NCI-H1092 (cell line): ENCODE measurements around the gene KATNB1.

Experiments
- DNase-seq: peaks from one replicate; lab custom pipeline; 2025; lab: John Stamatoyannopoulos, UW

Gene KATNB1

DNA sequence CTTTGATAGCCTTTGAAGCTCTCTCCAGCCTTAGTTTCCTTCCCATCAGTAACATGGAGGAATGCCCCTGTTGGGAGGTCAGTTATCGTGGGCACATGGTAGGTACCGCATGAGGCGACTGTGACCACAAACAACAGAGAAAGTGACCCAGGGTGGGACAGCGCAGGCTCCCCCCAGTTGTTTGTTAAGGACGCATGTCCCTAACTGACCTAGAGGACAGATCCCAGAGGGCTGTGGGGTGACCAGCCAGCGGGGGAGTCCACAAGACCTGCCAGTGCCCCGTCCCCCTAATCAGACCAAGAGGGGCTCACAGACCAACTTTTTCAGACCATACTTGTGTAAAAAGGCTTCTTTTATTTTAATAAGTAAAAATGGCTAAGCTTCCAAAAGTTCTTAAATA is 22.3 kb downstream of the KATNB1 start:
- DNase-seq, result no peak

DNA sequence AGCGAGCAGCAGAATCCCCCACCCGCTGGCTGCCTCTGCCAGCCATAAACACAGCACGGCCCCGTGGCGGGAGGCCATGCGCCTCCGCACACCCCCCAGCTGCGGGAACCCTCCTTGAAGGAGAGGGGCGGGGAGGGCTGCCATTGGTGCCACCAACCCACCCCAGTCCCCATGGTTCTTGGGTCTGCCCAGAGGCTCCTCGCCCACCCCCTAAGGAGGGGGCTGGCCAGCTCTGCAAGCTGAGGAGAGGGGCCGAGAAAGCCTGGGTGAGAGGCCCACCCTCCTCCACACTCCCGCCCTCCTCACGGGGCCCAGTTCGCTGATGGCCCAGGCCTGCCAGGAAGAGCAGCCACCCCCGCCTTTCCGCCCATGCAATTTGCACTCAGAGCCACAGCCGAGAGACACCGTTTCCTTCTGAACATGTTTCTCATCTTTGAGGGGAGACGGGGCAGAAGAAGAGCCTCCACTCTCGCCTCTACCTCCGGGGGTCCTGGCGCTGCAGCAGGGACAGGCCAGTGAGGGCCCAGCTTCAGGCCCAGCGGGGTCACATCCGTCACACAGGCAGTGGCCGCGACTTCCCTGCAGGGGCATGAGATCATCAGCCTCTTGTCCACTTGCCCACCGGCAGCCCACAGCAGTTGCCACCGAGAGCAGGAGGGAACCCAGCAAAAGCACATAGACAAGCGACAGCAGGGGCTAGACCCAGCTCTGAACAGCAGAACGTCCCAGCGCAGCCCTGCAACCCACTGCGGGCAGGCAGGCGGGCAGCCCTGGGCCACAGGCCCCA is 23.0 kb downstream of the KATNB1 start:
- DNase-seq, result no peak

DNA sequence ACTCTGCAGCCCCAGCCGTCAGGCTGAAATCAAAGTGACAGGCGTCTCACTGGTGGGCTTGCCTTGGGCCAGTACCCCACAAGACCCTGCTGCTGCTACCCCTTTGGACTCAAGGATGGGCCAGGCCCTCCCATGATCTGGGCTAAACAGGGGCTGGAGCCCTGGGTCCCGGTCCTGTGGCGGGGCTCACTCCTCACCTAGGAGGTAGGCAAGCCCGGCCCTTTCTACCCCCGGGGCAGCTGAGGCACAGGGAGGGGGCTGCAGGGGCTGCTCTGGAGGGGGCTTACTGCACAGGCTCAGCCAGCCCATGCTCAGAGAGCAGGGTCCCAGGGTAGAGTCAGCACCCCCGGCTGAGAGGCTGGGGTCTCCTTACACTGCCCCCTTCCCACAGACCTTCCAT is 23.6 kb downstream of the KATNB1 start:
- DNase-seq, result no peak

DNA sequence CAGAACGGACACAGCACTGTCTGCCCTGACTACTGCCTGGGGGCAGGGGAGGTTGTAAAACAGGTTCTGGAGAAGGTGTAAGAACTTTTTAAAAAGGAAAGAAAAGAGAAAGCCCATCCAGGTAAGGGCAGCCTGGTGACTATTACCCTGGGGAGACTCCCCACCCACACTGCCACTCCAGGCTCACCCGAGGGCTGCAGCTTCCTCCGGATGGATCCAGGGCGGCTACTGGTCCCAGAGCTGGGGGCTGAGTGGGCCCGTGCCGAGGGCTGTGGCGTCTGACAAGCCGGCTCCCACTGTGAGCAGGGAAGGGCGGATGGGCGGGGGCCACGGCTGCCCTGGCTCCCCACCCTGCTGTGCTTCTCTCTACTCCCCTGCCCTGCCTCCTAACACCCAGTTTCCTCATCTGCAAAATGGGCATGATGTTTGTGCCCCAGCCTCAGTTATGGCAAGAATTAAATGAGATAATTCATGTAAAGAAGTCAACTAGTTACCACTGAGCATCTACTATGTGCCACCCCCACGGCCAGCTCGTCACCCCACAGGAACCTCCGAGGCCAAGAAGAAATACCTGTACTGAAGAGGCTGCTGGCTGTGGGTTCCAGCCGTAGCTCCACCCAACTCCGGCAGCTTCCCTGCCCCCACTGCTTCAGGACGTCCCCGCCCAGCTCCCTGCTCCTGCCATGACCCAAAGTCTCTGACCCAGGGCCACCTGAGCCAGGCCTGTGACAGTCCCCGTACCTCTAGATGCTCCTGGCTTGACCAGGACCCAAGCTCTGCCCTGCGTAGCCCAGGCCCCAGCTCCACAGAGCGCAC is 24.2 kb downstream of the KATNB1 start:
- no peak for DNase-seq

DNA sequence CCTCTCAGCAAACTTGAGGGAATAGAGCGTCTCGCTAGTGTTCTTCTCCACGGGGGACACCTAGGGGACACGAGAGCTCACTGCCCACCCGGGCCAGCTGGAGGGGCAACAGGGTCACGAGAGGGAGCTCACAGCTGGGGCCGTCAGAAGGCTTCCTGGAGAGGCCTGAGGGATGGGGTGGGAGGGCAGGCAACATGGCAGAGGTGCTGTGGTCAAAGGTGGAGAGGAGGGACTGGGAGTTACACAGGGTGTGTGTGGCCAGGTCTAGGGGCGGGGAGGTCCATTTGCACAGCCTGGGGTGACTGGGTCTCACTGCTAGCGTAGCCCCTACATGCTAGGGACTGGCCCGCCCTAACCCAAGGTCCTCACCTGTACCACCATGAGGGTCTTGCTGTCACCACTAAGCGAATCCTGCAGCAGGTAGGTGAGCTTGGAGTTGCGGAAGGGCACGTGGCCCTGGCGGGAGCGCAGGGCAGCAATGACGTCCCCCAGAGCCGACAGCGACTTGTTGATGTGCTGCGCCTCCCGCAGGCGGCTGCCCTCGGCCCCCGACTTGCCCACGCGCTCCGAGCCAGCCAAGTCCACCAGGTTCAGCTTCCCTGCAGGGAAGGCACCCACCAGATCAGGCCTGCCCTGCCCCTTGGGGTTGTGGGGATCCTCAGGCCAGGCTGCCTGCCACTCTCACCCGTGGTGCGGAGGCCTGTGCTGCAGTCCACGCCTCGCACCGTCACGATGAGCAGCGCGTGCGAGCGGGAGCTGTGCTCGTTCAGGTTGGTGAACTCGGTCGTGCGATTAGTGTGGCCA is 25.0 kb downstream of the KATNB1 start:
- DNase-seq, result no peak

DNA sequence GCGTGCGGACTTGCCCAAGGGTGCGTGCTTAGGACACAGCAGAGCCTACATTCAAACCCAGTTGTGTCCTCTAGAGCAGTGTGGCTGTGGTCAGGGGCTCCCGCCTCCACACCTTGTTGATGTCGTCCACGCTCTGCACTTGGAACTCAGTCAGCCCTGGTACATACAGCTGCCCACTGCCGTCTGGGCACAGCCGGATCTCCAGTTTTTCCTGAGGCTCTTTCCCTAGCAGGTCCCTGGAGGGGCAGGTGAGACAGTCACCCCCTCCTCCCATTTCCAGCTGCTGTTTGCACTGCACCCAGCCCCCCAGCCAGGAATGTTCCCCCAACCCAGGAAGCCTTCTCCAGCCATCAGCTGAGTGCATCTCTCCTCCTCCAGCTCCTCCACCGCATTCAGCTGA is 25.7 kb downstream of the KATNB1 start:
- DNase-seq, result no peak

DNA sequence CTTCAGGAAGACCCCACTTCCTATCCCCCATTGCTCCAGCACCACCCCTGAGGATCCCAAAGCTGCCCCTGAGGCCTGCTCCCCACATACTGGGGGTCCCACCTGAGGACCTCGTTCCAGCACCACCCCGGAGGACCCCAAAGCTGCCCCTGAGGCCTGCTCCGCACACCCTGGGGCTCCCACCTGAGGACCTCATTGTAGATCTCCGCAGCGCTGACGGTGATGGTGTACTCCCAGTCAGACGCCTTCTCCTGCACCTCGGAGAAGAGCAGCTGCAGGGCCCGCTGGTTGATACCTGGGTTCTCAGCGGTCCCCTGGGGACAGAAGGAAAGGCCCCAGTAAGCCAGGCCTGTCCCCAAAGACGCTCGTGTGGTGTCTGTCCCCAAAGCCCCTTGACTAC is 26.4 kb downstream of the KATNB1 start:
- no peak for DNase-seq

DNA sequence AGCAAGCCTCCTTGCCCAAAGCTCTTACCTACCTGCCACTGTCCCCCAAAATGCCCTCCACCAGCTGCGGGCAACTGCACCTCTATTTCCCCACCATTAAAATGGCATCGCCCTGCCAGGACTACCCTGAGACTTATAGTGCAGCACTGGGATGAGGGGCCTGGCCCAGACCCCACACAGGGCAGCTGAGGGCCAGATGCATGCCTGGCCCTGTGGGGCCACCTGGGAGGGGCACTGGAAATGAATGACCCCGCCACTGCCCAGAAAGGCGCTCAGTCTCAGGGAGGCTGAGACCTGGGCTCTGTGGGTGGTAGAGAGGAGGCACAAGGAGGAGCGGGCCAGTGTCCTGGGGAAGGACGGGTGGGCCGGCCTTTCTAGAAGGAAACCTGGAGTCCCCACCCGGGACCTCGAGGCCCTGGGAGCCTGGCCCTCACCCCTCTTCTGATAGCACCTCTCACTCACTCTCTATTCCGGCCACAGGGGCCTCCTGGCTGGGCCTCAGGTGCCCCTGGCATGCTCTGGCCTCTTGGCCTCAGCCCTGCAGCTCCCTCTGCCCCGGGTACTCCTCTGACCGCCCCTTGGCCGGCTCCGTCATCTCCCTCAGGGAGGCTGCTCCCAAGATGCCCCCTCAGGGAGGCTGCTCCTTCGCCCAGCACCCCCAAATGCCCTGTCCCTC is 26.9 kb downstream of the KATNB1 start:
- no peak for DNase-seq

DNA sequence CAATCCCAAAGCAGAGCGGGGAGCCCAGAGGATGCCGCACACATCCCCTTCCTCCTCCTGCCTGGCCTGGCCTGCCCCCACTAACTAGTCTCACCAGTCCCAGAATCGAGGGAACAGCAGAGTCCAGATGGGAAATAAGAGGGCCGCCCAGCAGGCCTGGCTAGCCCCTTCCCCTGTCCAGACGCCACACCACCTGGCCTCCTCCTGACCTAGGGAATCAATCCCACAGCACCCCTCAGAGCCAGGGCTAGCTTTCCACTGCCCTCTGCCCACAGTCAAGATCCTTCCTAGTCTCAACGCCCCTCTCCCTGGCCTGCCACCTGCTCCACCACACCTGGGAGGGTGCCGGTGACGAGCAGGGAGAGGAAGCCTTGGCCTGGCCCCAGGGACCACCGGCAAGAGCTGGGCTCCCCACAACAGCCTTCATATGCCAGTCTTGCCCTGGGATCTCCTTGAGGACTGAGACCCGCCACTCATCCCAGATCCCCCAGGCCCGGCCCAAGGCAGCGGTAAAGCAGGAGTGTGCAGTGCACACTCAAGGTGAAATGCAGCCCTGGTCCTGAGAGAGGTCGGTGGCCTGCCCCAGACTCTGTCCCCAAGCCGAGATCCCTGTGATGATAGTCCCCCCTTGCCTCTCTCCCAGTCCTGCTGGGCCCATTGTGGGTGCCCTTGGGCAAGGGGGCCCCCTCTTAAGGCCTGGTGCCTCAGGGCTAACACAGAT is 27.9 kb downstream of the KATNB1 start:
- DNase-seq, result no peak

DNA sequence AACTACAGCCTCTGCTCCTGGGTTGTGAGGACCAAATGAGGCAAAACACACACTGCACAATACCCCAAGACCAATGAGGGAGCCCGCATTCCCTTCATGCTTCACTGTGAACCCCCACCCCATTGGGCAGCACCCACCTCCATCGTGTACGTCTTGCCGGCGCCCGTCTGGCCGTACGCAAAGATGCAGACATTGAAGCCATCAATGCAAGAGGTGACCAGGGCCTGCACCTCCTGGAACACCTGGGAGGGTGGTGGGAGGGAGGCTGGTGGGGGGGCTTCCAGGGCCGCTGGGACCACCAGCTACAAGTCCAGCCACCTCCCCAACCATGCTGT is 28.4 kb downstream of the KATNB1 start:
- no peak for DNase-seq

DNA sequence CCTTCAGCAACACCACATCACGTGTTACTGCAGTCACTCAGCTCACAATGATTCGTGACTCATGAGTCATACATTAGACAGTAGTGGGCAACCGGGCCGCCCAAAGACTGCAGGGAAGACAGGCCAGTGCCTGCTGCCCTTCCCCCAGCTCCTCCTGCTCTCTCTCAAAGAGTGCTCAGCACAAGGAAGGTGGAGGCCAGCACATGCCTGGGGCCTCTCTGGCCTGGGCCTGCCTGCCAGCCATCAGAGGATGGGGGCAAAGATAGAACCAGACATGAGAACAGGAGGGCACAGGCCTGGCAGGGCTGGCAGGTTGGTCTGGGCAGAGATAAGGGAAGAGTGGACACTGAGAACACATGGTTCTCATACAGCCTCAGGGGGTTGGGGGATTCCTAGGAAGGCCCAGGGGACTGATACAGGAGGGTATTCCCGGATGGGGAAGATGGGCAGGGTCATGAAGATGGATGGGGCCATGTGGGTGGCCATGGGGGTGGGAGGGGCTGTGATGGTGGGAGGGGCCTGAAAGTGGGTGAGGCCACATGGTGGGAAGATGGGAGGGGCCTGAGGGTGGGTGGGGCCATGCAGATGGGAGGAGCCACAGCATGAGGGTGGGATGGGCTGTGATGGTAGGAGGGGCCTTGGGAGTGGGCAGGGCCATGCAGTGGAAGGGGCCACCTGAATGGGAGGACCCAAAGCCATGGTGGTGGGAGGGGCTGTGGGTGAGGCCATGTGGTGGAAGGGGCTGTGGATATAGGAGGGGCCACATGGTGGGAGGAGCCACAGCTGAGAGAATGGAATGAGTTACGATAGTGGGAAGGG is 29.0 kb downstream of the KATNB1 start:
- no peak for DNase-seq

DNA sequence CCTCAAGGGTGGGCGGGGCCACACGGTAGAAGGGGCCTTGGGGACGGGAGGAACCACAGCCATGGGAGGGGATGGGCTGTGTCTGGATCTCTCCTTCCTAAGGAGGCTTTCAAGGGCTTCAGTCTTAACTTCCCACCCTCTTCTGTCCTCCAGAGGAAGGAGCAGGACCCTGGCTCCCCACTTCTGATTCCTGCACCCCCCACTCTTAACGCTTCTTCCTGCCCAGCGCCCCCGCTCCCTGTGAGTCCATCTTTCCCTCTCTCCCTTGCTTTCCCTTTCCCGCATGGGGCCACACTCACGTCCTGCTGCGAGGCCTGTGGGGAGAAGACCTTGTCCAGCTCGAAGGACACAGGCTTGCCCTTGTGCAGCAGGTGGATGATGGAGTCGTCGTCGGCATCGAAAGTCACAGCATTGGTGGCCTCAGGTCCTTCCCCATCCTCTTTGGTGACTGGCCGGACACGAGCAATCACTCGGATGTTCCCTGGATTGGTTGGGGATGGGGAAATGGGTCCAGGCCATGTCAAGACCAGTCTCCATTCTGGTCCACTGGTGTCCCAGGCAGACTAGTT is 29.7 kb downstream of the KATNB1 start:
- no peak for DNase-seq

DNA sequence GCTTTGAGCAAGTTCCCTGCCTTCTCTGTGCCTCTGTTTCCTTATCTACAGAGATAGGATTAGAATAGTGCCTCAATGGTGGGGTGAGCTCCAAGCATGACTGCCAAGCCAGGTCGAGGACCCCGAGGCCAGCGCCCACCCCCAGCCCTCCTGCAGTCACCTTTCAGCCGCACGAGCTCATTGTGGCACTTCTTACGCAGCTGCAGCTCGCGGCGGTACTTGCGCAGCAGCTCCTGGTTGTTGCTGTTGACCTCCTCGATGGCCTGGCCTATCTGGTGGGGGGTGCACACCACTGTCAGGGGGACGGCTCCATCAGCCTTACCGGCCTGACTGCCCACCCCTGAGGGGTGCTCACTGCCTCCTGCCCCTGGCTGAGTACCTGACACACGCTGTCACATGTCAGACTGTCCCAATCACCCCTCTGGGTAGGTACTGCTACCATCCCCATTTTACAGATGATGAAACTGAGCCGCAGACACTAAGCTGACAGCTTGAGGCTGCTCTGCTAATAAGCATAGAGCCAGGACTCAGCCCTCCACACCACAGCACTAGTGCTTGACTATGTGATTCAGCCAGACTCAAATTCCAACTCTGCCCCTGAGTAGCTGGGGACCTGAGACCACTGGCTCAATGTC is 31.3 kb downstream of the KATNB1 start:
- DNase-seq, result no peak

DNA sequence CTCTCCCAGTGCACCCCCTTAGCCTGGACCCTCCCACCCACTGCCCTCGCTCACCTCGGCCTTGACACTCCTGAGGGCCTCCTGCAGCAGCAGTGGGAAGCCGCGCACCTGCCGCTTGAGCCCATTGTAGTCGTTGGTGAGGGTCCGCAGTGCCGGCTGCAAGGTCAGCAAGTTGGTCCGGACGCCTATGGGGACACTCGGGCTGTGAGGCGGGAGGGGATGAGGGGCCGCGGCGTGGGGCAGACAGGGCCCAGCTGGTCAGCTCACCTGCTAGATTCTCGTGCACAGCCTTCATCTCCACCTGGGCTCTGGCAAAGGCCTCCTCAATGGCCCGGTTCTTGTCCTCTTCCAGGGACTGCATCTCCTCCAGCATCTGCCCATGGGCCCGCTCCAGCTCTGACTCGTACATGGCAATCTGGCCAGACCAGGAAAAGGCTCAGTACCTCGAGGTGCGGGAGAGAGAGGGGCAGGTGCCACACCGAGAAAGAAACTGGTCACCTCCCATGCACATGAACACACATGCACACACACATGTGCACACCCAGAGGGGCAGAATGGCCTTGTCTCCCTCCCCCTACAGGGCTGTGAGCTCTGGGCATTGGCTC is 34.1 kb downstream of the KATNB1 start:
- DNase-seq, result no peak

DNA sequence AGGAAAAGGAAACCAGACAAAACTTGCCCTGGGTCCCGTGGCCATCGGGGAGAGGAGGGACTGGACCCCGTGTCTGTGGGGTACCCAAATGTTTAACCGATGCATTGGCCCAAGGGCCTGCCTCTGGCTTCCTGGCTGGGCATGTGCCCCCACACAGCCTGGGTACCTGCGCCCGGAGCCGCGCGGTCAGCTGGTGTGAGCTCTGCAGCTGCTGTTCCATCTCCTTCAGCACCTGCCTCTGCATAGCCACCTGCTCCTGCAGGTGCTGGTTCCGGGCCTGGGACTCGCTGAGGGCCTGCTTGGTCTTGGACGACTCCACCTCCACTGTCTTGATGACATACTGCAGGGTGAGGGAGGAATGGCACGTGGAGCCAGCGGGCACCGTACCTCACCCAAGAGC is 34.8 kb downstream of the KATNB1 start:
- no peak for DNase-seq

DNA sequence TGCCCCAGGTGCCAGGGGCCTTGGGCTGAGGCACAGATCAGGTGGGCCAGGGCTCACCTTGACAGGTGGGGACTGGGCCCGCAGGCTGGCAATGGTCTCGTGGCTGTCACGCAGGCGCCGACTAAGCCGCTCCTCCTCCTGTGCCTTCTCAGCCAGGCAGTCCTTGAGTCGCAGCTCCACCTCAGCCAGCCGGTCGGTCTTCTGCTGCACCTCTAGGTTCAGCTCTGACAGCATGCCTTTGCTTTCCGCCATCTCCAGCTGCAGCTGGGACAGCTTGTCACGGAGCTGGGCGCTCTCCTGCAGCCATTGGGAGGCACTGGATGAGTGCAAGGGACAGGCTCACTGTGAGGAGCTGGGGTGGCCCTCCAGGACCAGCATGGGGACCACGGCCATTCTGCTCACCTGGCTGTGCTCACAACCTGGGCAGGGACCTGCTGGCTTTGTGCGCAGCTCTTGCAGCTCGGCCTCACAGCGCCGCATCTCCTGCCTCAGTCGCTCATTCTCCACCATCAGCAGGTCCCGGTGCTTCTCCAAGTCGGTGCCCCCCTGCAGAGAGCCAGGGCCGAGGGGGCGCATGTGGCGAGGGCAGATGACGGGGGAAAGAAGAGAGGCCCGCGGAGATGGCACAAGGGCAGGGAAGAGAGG is 35.7 kb downstream of the KATNB1 start:
- no peak for DNase-seq

DNA sequence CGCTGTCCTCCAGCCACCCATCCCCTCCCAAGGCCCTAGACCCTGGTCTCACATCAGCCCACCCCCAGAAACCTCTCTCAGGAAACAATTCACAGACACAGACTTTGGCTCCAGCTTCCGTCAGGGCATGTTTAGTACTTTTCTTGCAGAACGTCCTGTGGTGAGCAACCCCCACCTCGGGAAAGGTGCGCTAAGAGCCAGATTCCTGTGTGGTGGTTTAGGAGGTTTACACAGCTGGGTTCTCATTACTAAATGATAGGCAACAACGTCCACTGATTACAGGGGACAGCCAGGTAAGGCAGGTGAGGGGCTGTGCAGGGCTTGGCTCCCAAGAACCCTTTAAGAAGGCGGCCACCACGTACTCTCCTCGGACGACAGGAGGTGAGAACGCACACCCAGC is 37.4 kb downstream of the KATNB1 start:
- no peak for DNase-seq

DNA sequence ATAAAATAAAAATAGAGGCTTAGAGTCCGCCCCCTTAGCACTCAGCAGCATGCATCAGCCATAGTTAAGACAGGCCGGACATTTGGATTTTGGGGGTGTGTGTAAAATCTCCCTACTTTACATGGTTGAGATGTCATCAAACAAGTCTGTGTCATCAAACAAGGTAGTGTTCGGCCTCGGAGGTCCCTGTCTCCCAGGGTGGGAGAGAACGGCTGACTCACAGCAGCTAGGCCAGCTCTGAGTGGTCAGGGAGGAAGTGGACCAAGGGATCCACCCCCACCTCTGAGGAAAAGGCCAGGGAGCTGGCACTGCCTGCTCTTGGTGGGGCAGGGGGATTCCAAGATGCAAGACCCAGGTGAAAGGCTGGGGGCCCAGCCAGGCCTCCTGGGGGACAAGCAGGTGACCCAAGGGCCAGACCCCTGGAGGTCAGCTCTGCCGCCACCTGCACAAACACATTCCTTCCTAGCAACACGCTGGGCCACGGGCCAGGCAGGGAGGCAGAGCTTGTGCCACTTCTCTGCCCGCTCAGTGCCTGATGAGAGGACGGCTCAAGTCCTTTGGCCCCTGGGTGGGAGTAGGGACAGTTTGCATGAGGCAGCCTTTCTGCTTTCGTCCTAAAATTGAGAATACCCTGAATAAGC is 38.2 kb downstream of the KATNB1 start:
- DNase-seq, result no peak
